Bronchial epithelial cell (primary cell): ENCODE results near the gene TUBAL3. TPM values are rescaled to one million over a fixed set of nuclear protein-coding genes. Genes with fewer than 3 reads are reported as not detected.
"Not testable (repeated sequence)": the region's sequence is repeated elsewhere in the genome, so short reads cannot be mapped to it uniquely, and the experiment has no call there.

Experiments used
- DNase-seq: peaks from one replicate; pipeline ENCODE4 v3.0.0-alpha.2; 2010; ENCODE audit warnings: low read depth
- FAIRE-seq: peaks from 2 replicates; lab custom pipeline; 2011; peaks lifted over from hg19 to GRCh38; lab: Jason Lieb, UNC
- H3K27me3 ChIP-seq: 2 replicates; pipeline ENCODE4 v1.5.1; 2011; ENCODE audit warnings: low read length; ENCODE audit not compliant: control insufficient read depth, insufficient read depth
- H3K36me3 ChIP-seq: 2 replicates; pipeline ENCODE4 v1.5.1; 2011; ENCODE audit warnings: low read length; ENCODE audit not compliant: control insufficient read depth, insufficient read depth
- H3K4me3 ChIP-seq: 2 replicates; pipeline ENCODE4 v1.5.1; 2011; ENCODE audit warnings: mild to moderate bottlenecking, low read depth, low read length, control low read depth
- total RNA-seq: library from RNA; depleted of rRNA; stranded (reverse); fragments of >200 nt; gene quantifications from 2 replicates; pipeline ENCODE4 v1.2.1, GENCODE V29; 2014
- TF ChIP-seq, protein P1 (sequence below): IDR thresholded peaks from 2 replicates; pipeline ENCODE4 v1.5.1; 2011; ENCODE audit warnings: mild to moderate bottlenecking, moderate library complexity, low read length, control low read depth, inconsistent platforms; ENCODE audit not compliant: insufficient read depth, severe bottlenecking

Gene TUBAL3
- total RNA-seq, 1 donor from 2014 or later = 0.26 TPM

DNA sequence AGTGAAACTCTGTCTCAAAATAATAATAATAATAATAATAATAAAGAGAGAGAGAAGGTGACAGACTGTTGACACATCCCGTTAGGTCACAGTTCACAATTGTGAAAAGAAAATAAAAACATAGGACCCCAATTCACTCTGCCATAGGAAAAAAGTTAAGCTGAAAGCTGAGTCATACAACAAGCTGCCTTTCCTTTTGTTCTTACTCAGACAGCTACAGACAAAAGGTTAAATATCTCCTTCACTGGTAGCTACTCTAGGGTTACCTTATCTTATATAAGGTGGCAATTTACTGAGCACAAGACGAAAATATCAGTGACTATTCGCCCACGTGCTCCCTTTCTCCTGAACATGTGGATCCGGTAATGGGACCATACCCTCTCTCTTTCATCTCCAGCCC, 17.5 kb downstream of the TUBAL3 start:
- no peaks in the 10 kb centered on the region for H3K36me3 ChIP-seq
- no peak overlapping the region for H3K4me3 ChIP-seq
- DNase-seq = no peak
- no peaks in the 10 kb centered on the region for H3K27me3 ChIP-seq
- TF ChIP-seq, protein P1, sequence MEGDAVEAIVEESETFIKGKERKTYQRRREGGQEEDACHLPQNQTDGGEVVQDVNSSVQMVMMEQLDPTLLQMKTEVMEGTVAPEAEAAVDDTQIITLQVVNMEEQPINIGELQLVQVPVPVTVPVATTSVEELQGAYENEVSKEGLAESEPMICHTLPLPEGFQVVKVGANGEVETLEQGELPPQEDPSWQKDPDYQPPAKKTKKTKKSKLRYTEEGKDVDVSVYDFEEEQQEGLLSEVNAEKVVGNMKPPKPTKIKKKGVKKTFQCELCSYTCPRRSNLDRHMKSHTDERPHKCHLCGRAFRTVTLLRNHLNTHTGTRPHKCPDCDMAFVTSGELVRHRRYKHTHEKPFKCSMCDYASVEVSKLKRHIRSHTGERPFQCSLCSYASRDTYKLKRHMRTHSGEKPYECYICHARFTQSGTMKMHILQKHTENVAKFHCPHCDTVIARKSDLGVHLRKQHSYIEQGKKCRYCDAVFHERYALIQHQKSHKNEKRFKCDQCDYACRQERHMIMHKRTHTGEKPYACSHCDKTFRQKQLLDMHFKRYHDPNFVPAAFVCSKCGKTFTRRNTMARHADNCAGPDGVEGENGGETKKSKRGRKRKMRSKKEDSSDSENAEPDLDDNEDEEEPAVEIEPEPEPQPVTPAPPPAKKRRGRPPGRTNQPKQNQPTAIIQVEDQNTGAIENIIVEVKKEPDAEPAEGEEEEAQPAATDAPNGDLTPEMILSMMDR = no peak
- FAIRE-seq = no peak

DNA sequence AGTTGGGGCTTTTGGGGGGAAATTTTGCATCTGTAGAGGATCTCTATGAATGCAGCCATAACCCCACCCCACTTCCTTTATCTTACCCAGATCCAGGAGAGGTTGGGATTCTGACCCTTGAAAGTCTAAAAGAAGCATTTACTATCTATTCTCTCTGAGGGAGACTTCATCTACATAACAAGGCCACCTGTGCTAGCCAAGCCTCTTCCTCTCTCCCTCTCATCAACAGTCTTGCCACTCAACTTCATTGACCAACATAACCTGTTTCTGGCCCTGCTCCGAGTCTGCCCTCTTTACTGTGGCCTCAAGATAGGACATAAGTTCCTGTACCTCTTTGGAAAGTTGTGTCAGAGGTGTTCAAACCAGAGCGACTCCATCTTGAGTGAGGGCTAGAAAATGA, 19.4 kb downstream of the TUBAL3 start:
- Histone ChIP-seq H3K27me3 (no peaks in the 10 kb centered on the region), H3K36me3 (no peaks in the 10 kb centered on the region), H3K4me3 (no peak overlapping the region)
- TF ChIP-seq, protein P1 = no peak
- no peak for DNase-seq
- no peak for FAIRE-seq

DNA sequence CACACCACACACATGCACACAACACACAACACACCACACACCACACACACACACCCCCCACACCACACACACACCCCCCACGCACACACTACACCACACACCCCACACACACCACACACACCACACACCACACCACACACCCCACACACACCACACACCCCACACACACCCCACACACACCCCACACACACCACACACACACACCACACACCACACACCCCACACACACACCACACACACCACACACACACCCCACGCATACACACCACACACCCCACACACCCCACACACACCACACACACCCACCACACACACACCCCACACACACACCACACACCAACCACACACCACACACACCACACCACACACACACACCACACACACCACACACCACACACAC, 23.4 kb downstream of the TUBAL3 start:
- H3K4me3 ChIP-seq = no peak overlapping the region
- no peaks in the 10 kb centered on the region for H3K36me3 ChIP-seq
- DNase-seq (no peak), FAIRE-seq (peak; percentile 99)
- no peaks in the 10 kb centered on the region for H3K27me3 ChIP-seq
- TF ChIP-seq, protein P1 = no peak

DNA sequence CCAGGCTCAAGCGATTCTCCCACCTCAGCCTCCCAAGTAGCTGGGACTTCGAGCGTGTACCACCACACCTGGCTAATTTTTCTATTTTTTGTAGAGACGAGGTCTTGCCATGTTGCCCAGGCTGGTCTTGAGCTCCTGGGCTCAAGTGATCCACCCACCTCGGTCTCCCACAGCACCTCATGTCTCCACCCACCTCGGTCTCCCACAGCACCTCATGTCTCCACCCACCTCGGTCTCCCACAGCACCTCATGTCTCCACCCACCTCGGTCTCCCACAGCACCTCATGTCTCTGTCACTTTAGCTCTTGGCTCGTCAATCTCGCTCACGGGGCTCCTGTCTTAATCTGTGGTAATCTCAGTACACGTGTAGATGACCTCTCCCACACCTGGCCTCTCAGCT, 24.2 kb downstream of the TUBAL3 start:
- H3K4me3 ChIP-seq, H3K36me3 ChIP-seq, DNase-seq, H3K27me3 ChIP-seq, FAIRE-seq: not testable (repeated sequence)

DNA sequence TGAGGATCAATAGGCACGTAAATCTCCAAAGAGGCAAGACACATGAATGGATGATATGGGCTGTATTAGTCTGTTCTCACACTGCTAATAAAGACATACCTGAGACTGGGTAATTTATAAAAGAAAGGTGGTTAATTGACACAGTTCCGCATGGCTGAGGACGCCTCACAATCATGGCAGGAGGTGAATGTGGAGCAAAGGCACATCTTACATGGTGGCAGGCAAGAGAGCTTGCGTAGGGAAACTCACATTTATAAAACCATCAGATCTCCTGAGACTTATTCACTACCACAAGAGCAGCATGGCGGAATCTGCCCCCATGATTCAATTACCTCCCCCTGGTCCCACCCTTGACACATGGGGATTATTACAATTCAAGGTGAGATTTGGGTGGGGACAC, 25.4 kb downstream of the TUBAL3 start:
- H3K4me3 ChIP-seq = not testable (repeated sequence)

DNA sequence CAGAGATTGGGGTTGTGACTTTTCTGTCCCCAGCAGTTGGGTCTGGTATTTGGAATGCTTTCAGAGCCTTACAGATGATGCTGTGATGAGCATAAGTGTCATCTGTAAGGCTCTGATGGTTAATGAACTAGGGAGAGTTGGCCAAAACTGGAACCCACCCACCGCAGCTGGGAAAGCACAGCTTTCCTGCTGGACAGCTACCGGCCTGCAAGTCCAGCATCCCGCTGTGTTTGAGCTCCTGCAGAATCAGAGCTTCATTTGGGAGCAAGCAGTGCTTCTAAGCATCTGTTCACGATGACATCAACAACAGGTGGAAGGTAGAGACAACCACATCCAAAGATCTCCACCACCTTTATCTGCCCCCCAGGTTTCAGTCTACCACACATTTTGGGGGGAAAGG, 28.2 kb downstream of the TUBAL3 start:
- Histone ChIP-seq H3K36me3 (no peaks in the 10 kb centered on the region), H3K4me3 (no peak overlapping the region), H3K27me3 (no peaks in the 10 kb centered on the region)
- TF ChIP-seq, protein P1 = no peak
- FAIRE-seq (peak; percentile 36), DNase-seq (no peak)

More for the DNA sequence above, 25.4 kb downstream of the TUBAL3 start:
- H3K36me3 ChIP-seq, H3K27me3 ChIP-seq, DNase-seq, FAIRE-seq: not testable (repeated sequence)

DNA sequence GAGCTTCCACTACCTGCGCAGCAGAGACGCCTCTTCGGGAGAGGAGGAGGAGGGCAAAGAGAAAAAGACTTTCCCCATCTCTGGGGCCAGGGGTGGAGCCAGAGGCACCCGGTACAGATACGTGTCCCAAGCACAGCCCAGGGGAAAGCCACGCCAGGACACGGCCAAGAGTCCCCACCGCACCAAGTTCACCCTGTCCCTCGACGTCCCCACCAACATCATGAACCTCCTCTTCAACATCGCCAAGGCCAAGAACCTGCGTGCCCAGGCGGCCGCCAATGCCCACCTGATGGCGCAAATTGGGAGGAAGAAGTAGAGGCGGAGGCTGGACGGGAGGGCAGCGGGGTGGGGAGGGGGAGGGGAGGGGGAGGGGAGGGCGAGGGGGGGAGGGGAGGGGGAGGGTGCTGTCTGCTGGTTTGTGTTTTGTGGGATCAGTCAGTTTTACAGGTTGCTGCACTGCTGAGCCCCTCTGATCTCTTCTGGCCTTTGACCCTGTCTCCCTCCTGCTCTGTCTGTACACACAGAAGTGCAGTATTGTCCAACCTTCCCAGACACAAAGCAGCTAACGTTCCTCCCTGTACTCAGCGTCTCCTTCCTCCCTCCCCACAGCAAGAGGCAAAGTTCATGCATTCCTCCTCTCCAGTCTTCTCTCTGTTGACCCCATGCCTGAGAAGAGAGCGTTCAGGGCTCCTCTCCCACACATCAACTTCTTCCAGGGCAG, 30.6 kb downstream of the TUBAL3 start:
- TF ChIP-seq, protein P1 = no peak
- H3K27me3 ChIP-seq = no peaks in the 10 kb centered on the region
- no peaks in the 10 kb centered on the region for H3K36me3 ChIP-seq
- H3K4me3 ChIP-seq = no peak overlapping the region
- DNase-seq (no peak), FAIRE-seq (peak; percentile 80)
